ENCODE results near the gene RXRB.

The RXRB gene

GRCh38 chr6:33195304-33196165 is 4.9 kb downstream of the RXRB start:
- no peak for DNase-seq

DNA sequence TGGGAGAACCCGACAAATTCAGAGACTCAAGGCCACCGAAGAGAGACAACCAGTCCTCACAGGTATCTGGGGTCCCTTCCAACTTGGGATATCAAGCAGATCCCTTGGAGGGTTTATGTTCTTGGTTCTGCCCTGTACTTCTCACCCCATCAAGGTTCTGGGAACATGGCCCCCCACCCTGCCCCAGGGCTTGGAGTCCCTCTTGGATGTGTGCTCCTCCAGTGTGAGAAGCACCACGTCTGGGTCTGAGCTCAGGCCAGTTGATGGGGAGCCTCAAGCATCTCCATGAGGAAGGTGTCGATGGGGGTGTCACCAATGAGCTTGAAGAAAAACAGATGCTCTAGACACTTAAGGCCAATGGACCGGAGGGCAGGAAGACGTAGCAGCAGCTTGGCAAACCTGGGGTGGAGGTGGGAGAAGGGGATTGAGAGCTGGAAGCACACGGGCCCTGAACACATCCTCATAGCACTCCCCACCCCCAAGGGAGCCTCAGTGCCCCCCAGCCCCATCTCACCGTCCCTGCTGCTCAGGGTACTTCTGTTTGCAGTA is 6.0 kb downstream of the RXRB start:
- DNase-seq, result no peak

GRCh38 chr6:33193619-33194018 is 6.8 kb downstream of the RXRB start:
- no peak for DNase-seq

DNA sequence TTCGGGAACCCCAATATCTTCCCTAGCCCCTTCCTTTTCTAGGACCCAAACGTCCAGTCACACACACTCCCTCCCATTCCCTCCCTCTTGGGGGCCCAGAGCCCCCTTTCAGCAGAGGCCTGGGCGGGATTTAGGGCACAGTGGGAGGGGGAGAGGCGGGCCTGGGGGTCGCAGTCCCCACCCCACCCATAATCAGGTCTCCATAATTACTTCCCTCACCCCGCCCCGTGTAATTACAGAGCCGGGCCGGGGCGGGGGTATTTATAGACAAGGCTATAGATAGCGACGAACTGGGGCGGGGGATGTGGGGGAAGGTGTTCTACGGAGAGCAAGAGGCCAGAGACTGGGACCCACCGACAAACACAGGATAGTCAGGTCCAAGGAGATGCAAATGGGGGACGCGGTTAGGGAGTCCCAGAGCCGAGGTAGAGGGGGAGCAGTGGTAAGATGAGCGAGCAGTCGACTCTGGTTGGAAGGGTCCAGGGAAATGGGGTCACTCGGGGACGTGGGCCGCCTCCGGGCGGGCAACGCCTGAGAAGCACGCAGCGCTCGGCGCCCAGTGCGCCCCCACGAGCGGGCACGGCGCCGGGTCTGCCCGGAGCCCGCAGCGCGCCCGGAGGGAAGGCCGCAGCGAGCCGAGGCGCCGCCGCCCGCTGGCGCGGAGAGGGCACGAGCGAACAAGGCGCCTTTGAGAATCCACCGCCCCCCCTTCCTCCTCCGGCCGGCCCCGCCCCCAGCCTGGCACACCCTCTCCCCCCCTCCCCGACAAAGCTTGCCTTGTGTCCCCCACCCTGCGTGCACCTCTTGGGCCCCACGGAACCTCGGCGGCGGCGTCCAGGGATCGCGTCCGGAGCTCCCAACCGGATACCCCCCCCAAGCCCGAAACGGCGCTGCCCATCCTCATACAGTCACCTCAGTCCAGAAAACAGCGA is 7.5 kb downstream of the RXRB start:
- DNase-seq, result no peak

DNA sequence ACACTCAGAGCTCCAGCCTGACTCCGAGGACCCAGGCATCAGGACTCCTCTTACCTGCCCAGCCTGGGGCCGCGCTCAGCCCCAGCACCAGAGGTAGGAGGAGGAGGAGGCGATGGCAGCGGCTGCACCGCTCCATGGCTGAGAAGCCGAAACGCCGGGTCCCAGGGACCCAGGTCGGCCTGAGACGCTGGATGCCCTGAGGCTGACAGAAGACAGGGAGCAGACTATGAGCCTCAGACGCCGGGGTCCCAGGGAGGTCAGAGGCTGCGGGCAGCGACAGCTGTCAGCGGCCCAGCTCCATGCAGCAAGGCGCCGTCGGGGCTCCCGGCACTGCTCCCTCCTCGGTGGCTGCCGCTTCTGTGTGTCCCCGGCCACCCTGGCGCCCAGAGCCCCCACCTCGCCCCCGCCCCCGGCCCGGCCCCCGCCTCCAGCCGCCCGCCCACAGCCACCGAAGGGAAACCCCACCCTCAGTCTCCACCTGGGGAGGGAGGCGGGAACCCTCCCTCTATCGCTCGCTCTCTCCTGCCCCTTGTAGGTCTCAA is 8.3 kb downstream of the RXRB start, which contains the start of gene COL11A2:
COL11A2 (minus strand) TSS at position 363 of the 542 bp plus-strand sequence; CDS start at position 136, 227 bp downstream.
- no peak for DNase-seq

DNA sequence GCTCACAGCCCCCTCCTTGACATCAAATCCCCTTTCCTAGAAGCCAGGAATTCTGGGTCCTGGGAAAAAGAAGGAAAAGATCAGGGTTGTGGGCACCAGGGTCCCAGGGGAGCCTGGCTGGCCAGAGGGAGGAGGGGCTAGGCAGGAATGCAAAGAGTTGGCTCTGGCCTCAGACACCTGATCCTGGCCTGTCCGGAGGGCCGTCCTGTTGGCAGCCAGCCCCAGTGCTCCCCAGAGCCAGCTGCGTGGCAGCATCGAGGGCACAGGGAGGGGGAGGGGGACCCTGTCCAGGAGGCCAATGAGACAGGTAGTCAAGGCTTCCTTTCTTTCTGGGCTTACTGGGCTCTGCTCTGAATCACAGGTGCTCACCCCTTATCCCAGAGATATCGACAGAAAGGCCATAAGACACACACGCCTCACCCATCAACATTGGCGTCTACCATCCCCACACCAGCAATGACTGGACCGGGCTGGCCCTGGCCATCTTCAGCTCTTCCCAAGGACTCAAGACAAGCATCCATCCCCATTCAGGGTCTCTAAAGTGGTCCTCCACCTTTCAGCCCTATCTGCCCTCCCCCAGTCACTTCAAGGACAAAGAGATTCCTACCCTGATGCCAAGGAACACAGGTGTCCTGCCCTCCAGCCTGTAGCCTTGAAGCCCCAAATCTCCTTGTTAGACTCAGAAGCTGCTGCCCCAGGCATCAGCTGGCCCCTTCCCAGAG is 8.9 kb downstream of the RXRB start:
- no peak for DNase-seq

DNA sequence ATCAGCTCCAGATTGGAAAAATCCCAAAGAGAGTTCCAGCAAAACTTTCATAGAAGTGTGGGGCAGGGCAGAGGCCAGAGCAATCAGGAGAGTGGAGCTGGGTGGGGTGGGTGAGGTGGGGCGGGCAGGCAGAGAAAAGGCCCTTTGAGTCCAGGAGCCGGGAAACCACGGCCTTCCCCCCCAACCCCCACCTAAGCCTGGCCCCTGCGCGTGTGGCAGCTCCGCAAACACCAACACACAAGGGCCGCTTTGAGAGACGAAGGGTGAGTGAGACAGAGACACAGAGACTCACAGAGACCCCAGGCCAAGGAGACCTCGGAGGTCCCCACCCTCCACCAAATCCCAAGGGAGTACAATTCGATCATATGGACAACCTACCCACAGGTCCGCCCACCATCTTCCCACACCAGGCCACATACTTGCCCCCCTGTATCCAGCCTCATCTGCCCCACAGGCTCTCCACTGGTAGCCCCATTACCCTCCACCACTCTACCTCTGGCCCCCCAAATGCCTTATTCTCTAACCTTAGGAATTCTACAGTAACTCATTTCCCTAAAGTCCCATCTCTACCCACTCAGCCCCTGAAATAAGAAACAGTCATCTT is 9.9 kb downstream of the RXRB start:
- DNase-seq, result no peak

GRCh38 chr6:33189625-33190448 is 10.6 kb downstream of the RXRB start:
- DNase-seq, result no peak

GRCh38 chr6:33189164-33189563 is 11.3 kb downstream of the RXRB start:
- no peak for DNase-seq

- no peak for DNase-seq
Measured at GRCh38 chr6:33187809-33188208, 12.7 kb downstream of the RXRB start.

DNA sequence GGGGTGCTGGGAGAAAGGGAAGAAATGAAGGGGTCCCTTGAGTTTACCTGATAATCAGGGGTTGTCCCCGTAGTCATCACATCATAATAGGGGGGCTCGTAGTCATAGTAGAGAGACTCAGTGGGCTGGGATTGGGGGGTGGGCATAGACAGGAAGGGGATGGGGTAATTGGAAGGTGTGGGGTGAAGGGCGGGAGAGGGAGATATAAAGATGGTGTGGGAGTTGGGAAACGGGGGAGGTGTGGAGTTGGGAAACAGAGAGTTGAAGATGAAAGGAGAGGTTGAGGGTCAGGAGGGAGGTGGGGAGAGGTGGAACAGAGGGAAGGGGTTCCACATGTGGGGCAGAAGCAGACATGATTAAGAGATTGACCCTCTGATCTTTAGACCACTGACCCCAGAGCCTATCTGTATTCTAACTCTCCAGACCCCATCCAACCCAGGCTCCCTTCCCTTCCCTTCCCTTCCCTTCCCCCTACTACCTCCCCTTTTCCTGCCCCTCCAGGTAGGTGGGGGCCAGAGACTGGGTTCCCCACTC is 14.7 kb downstream of the RXRB start:
- DNase-seq, result no peak

DNA sequence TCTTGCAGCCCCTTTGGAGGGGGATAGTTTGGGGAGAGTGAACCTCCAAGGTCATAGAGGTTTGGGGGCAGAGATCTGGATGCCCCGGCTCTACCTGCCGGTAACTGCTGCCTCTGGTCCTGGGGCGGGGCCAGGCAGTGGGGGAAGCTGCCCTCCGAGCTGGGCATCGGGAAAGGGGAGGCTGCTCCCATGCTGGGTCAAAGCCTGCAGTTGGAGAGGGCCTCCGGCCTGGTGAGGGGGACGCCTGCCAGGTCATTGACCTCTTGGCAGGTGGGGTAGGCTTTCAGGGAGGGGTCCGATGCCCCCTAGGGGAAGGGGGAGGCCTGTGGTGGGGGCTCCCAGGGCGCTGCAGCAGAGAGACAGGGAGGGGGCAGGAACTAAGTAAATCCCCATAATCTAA is 15.3 kb downstream of the RXRB start:
- DNase-seq, result no peak

DNA sequence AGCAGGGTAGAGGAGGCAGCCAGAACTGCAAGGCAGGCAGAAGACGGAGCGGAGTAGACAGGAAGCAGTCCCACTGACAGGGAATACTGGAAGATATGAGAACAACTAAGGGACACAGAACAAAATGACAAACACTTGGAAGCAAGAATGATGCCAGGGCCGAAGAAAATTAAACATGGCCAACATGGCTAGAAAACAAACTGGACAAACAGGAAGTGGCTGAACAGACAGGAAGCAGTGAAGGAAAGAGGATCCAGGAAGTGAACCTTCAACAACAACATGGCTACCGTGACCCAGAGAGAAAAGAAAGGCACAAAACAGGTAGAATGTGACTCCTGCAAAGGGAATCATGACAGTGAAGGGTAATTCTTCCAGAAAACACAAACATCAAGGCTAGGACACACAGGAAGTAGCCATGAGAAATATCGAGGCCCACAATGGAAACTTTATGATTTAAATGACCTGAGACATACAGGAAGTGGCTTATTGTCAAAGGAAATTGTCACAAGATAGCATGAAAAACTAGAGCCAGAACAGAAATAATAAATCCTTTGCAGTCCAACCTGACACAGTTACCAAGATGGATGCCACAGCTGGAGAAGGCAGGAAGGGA is 17.3 kb downstream of the RXRB start:
- no peak for DNase-seq

DNA sequence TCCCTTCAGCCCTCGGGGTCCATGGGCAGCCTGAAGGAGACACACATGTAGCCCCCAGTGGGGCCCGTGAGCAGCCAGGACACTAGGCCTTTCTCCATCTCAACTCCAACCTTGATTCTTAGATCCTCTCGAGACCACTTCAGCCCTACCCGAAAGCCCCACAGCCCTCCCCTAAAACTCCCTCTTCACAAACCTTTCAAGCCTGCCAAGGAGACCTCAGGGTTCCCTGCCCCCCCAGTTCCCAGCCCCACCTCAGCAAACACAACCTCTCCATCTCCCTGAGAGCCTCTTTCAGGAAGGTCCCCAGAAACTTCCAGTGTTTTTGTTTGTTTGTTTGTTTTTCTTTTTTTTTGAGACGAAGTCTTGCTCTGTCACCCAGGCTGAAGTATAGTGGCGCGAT is 19.3 kb downstream of the RXRB start:
- DNase-seq, result no peak

- DNase-seq, result no peak
Measured at GRCh38 chr6:33178755-33179475, 21.6 kb downstream of the RXRB start.

DNA sequence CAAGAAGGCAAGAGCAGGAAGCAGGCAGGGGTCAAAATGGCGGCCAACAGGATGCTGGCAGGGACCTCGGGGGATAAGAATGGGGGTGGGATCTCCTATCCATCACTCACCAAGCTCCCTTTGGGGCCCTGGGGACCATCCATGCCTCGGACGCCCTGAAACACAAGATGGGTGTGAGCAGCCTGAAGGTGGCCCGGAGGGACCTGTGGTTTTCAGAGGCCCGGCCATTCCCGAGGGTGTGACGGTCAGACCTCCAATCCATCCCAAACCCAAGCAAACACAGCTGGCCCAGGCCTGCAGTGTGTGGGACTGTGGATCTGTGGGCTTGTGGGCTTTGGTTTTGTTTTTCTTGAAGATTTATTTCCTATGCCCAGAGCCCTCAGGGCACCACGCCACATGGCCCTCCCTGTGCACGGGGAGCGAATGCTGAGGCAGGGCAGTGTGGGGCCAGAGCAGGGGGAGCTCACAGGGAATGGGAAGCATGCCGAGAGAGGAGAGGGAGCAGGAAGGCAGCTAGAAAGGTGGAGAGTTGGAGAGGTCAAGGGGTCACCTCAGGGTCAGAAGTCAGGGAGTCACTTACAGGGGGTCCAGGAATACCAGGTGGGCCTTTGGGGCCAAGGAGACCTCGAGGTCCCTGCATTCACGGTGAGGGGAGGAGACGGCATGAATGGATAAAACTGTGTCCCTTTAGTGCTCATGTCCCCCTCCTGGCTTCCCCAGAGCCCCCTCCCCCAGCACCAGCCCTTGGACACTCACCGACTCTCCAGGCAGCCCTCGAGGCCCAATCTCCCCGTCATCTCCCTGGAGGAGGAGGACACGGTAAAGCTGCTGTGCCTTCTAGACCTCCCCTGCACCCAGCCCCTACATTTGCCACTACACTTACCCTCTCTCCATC is 22.7 kb downstream of the RXRB start:
- DNase-seq, result no peak

- no peak for DNase-seq
Measured at GRCh38 chr6:33176906-33177305, 23.6 kb downstream of the RXRB start.

GRCh38 chr6:33175436-33176069 is 24.9 kb downstream of the RXRB start:
- no peak for DNase-seq

Measured in fibroblast of skin of right quadriceps (primary cell).